Esophagus (tissue), 2 donors: ENCODE data around the gene APH1B. TPM values are rescaled to one million over a fixed set of nuclear protein-coding genes. Genes with fewer than 3 reads are reported as not detected.
"Not testable (repeated sequence)": the region's sequence is repeated elsewhere in the genome, so short reads cannot be mapped to it uniquely, and the experiment has no call there.

Source experiments
- H3K27ac ChIP-seq, 2 donors: one replicate each; pipeline ENCODE4 v1.5.1; 2013; ENCODE audit warnings: low read depth in 2 of 2, mild to moderate bottlenecking in 2 of 2, inconsistent platforms in 1 of 2, low read length in 1 of 2, moderate library complexity in 1 of 2
- H3K27me3 ChIP-seq, 2 donors: one replicate each; pipeline ENCODE4 v1.6.1; 2013; ENCODE audit warnings: low read length in 2 of 2, control low read depth in 1 of 2, mild to moderate bottlenecking in 1 of 2; ENCODE audit not compliant: insufficient read depth in 2 of 2, control insufficient read depth in 1 of 2
- H3K36me3 ChIP-seq, 2 donors: one replicate each; pipeline ENCODE4 v1.6.1; 2013; ENCODE audit warnings: low read length in 1 of 2; ENCODE audit not compliant: control insufficient read depth in 2 of 2, insufficient read depth in 2 of 2
- H3K4me1 ChIP-seq, 2 donors: one replicate each; pipeline ENCODE4 v1.6.1; 2013; ENCODE audit warnings: low read length in 1 of 2; ENCODE audit not compliant: control insufficient read depth in 2 of 2, insufficient read depth in 2 of 2
- H3K4me3 ChIP-seq, 2 donors: one replicate each; pipeline ENCODE4 v1.5.1; 2013; ENCODE audit warnings: low read length in 2 of 2, mild to moderate bottlenecking in 2 of 2, low read depth in 1 of 2, moderate library complexity in 1 of 2
- H3K9me3 ChIP-seq, 2 donors: one replicate each; pipeline ENCODE4 v1.6.1; 2013; ENCODE audit warnings: mild to moderate bottlenecking in 2 of 2, low read depth in 1 of 2, low read length in 1 of 2, moderate library complexity in 1 of 2; ENCODE audit not compliant: control insufficient read depth in 2 of 2, insufficient read depth in 1 of 2
- WGBS, 2 donors: extraction: QIAGEN DNeasy Blood & Tissue Kit; methylation state at CpG; one replicate each; pipeline ENCODE4 v1.1.7; 2013; 5-methylcytosine and 5-hydroxymethylcytosine counted together
- polyA plus RNA-seq, 2 donors: library from polyadenylated mRNA; stranded (reverse); fragments of 200-250 nt; gene quantifications; one replicate each; pipeline ENCODE4 v1.2.3, GENCODE V29; 2013
- donor health status: healthy with polysubstance abuse.
- donor health status: Bipolar disorder and iron deficiency.

Gene APH1B
- polyA plus RNA-seq, 2 donors = 1.6 to 2.0 TPM

DNA sequence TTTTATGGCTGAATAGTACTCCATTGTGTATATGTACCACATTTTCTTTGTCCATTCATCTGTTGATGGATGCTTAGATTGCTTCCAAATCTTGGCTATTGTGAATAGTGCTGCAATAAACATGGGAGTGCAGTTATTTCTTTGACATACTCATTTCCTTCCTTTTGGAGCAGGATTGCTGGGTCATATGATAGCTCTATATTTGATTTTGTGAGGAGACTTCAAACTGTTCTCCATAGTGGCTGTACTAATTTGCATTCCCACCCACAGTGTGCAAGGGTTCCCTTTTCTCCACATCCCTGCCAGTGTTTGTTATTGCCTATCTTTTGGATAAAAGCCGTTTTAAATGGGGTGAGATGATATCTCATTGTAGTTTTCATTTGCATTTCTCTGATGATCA lies 40.3 kb upstream of the APH1B start:
- not testable (repeated sequence) for H3K36me3 ChIP-seq, H3K9me3 ChIP-seq, H3K4me3 ChIP-seq, H3K27ac ChIP-seq, H3K27me3 ChIP-seq
- WGBS, 2 donors = 72 to 77% methylated on average over 1 of the region's 1 CpG
- H3K4me1 ChIP-seq = peaks cover 6 to 14% of the 10 kb centered on the region in 2 donors

DNA sequence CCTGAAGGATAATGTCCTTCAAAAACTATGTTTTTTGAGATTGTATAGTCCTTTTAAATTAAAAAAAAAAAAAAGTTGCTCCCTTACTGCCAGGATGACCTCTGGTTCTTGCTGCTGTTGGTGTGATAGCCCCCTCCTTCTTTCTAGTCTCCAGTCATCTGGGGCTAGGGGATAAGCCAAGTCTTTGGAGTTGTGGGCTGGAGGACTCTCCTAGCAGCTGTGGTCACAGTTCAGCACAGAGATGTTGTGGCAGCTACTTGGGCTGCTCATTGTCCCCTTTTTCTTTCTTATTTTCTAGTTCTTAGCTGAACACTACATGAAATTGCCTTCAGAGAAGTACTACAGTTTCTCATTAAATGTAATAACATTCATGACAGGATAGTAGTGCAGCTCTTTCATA lies 39.2 kb upstream of the APH1B start:
- H3K9me3 ChIP-seq = no peaks in the 10 kb centered on the region
- H3K36me3 ChIP-seq = no peaks in the 10 kb centered on the region
- peak overlapping the region in 1 of 2 donors; percentile 9 for H3K27ac ChIP-seq
- peaks cover 6 to 14% of the 10 kb centered on the region in 2 donors for H3K4me1 ChIP-seq
- H3K4me3 ChIP-seq = no peak overlapping the region
- no peaks in the 10 kb centered on the region for H3K27me3 ChIP-seq

DNA sequence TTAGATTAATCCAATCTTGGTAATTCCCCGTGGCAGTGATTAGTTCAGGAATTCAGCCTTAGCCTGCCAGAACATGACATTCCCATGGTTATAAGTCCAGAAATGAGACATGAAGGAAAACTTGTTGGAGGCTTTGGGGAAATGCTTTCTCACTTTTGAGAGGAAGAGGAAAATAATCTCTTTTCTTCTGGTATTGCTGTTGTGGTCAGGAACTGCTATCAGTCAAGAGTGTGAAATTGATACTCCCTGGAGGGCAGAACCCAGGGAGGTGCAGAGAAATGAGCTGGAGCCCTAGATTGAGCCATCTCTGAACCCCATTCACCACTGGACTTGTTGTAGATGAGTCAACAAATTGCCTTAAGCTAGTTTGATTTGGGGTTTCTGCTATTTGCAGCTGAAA lies 38.6 kb upstream of the APH1B start:
- Histone ChIP-seq H3K4me3 (no peak overlapping the region), H3K9me3 (no peaks in the 10 kb centered on the region), H3K36me3 (no peaks in the 10 kb centered on the region), H3K4me1 (peaks cover 6 to 14% of the 10 kb centered on the region in 2 donors), H3K27me3 (no peaks in the 10 kb centered on the region), H3K27ac (peak overlapping the region in 1 of 2 donors; percentile 25)
- 16 to 40% methylated on average over 1 of the region's 1 CpG for WGBS, 2 donors

DNA sequence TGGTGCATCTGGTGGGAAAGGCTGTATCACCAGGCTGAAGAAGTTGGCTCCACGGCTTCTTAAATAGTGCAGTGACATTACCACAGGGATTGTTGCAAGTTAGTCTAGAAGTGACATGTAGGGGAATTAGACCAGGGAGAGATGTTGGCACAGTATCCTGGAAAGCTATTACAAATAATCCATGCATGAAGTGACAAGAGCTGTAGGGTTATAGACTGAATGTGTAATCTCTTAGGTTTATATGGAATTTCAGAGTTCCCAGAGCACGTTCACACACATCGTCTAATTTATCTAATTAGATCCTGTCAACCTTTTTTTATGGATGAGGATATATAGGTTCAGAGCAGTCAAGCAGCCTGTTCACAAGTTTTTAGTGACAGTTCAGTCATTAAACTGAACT lies 37.3 kb upstream of the APH1B start:
- WGBS, 2 donors = 44 to 67% methylated on average over 3 of the region's 3 CpGs
- Histone ChIP-seq H3K27ac (no peak overlapping the region), H3K4me1 (peaks cover 4 to 5% of the 10 kb centered on the region in 2 donors), H3K9me3 (no peaks in the 10 kb centered on the region), H3K27me3 (no peaks in the 10 kb centered on the region), H3K4me3 (no peak overlapping the region), H3K36me3 (no peaks in the 10 kb centered on the region)

DNA sequence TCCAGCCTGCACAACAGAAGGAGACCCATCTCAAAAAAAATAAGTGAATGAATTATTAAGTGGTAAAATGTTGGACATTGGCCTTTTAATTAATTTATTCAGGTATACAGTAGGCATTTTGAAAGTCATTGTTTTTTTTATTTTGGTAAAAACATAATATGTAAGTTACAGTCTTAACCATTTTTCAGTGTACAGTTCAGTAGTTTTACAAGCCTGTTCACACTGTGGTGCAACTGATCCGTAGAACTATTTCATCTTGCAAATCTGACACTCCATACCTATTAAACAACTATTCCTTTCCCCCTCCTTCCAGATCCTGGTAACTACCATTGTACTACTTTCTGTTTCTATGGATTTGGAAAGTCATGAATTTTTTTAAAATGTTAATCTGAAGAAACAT lies 36.1 kb upstream of the APH1B start:
- Histone ChIP-seq H3K36me3 (no peaks in the 10 kb centered on the region), H3K4me3 (no peak overlapping the region), H3K4me1 (peaks cover 4 to 5% of the 10 kb centered on the region in 2 donors), H3K9me3 (no peaks in the 10 kb centered on the region), H3K27ac (no peak overlapping the region), H3K27me3 (no peaks in the 10 kb centered on the region)
- WGBS, 2 donors = 91 to 95% methylated on average over 1 of the region's 1 CpG

DNA sequence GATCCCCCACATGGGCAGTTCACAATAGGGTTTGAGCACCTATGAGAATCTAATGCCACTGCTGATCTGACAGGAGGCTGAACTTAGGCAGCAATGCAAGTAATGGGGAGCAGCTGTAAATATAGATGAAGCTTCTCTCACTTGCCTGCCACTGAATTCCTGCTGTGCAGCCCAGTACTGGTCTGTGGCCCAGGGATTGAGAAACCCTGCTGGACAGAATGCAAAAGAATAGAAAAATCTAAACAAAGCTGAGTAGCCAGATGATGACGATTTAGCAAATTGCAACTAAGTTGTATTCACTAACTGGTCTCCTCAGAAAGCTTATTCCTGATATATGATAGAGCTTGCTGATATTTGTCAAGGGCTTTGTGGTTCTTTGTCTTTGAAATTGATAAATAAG lies 34.3 kb upstream of the APH1B start:
- no peak overlapping the region for H3K27ac ChIP-seq
- no peaks in the 10 kb centered on the region for H3K27me3 ChIP-seq
- H3K4me1 ChIP-seq = peaks cover 4 to 10% of the 10 kb centered on the region in 2 donors
- no peaks in the 10 kb centered on the region for H3K9me3 ChIP-seq
- WGBS, 2 donors = 70 to 71% methylated on average over 1 of the region's 1 CpG
- H3K36me3 ChIP-seq = no peaks in the 10 kb centered on the region
- H3K4me3 ChIP-seq = no peak overlapping the region

DNA sequence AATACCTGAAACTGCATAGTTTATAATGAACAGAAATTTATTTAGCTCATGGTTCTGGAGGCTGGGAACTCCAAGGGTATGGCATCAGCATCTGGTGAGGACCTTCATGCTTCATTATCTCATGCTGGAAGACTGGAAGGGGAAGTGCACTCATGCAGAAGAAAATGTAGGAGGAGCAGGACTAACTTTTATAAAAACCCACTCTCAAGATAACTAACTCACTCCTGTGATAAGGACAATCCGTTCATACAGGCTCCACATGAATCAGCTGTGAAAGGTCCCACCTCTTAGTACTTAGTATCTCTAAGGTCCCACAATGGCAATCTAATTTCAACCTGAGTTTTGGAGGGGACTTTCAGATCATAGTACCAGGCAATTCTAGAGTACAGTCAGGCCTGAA lies 33.6 kb upstream of the APH1B start:
- Histone ChIP-seq H3K9me3 (no peaks in the 10 kb centered on the region), H3K27me3 (no peaks in the 10 kb centered on the region), H3K27ac (peak overlapping the region; percentile 33 to 35), H3K4me1 (peaks cover 4 to 9% of the 10 kb centered on the region in 2 donors), H3K36me3 (no peaks in the 10 kb centered on the region), H3K4me3 (no peak overlapping the region)
- 63 to 68% methylated on average over 1 of the region's 1 CpG for WGBS, 2 donors

DNA sequence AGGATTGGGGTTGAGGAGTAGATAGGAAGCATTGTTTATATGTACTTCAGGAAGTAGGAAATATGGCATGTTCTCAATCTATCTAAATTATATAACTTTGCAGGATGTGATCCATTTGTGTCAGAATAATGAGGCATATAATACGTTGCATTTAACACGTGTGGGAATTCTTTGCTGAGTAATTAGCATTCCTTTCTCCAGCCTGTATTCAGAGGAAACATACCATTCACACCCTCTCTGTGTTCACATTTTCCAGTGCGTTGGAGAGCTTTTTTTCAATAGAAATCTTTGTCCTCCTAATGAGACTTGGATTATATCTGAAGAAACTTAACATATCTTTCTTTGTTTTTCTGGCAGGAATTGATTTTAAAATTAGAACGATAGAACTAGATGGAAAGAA lies 33.0 kb upstream of the APH1B start:
- Histone ChIP-seq H3K9me3 (no peaks in the 10 kb centered on the region), H3K4me1 (peaks cover 4 to 7% of the 10 kb centered on the region in 2 donors), H3K4me3 (no peak overlapping the region), H3K27ac (no peak overlapping the region), H3K36me3 (no peaks in the 10 kb centered on the region), H3K27me3 (no peaks in the 10 kb centered on the region)
- 20 to 26% methylated on average over 4 of the region's 4 CpGs for WGBS, 2 donors

DNA sequence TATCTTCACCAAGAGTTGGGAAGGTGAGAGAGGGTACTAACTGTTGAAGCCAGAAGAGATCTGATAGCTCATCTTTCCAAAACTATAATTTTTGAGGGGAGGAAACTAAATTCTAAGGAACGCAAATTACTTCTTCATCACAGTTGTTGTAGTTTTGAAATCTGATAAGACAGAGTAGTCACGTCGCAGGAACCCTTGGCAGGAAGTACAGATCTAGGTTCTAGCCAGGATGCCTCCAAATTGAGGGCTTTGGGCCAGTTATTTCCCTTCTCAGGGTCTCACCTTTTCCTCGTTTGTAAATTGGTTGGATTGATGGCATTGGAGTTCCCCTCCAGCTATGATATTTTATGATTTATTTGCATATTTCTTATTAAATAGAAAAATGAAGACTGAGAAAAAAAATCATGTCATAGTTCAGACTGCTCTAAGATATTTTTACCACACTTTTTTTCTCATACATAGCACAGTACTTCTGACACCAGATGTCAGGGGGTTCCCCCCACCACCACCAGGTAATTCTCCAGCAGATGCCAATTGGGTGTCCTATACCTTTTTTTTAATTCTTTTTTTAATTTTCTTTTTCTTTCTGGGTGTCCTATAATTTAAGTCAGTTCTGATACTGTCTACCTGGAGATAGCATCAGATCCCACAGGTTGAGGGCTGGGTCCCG lies 32.3 kb upstream of the APH1B start:
- no peaks in the 10 kb centered on the region for H3K9me3 ChIP-seq

More for the DNA sequence above, 32.3 kb upstream of the APH1B start:
- WGBS, 2 donors = 61 to 64% methylated on average over 5 of the region's 5 CpGs
- H3K36me3 ChIP-seq = peaks cover 0 to under 1% of the 10 kb centered on the region in 2 donors
- H3K27ac ChIP-seq = no peak overlapping the region
- peaks cover 0 to 5% of the 10 kb centered on the region in 2 donors for H3K4me1 ChIP-seq
- H3K4me3 ChIP-seq = no peak overlapping the region
- no peaks in the 10 kb centered on the region for H3K27me3 ChIP-seq
